IMR-90 (cell line): ENCODE results near the gene EPHA5. TPM values are rescaled to one million over a fixed set of nuclear protein-coding genes. Genes with fewer than 3 reads are reported as not detected.

Experiments
- ATAC-seq: fragments of 200-7000 bp; cut with Tn5 transposase; 2 replicates; pipeline ENCODE4 v1.9.1; 2020; ENCODE audit warnings: low read depth, mild to moderate bottlenecking, moderate library complexity
- BruUV-seq: library from RNA; stranded (reverse); fragments of 400-500 nt; replicated peaks from 2 replicates; lab custom pipeline; 2021; lab: Mats Ljungman, UMichigan
- CTCF ChIA-PET: fragments of 300-600 bp; formaldehyde crosslinking; extraction: SDS; loops from one replicate; lab custom pipeline; 2021; ENCODE audit warnings: antibody characterized with exemption; lab: Yijun Ruan, JAX
- POLR2A ChIA-PET: fragments of 300-600 bp; sonication (Branson Sonifier 250); formaldehyde crosslinking; loops from one replicate; lab custom pipeline; 2022; ENCODE audit warnings: antibody characterized with exemption; ENCODE audit not compliant: unreplicated experiment; lab: Charles Lee
- DNase-seq: peaks from one replicate; pipeline ENCODE4 v3.0.0; 2013
- H2AFZ ChIP-seq: replicated peaks from 2 replicates; pipeline ENCODE3; 2013; ENCODE audit warnings: low read length, mild to moderate bottlenecking; ENCODE audit not compliant: poor library complexity
- H2AK5ac ChIP-seq: 2 replicates; pipeline ENCODE4 v1.6.1; 2013; ENCODE audit warnings: low read depth, low read length, inconsistent platforms
- H2AK9ac ChIP-seq: replicated peaks from 2 replicates; pipeline ENCODE3; 2013; ENCODE audit warnings: mild to moderate bottlenecking, low read depth, low read length, moderate library complexity; ENCODE audit not compliant: poor library complexity
- H2BK120ac ChIP-seq: 2 replicates; pipeline ENCODE4 v1.6.1; 2013; ENCODE audit warnings: low read depth, low read length, inconsistent platforms
- H2BK15ac ChIP-seq: 3 replicates; pipeline ENCODE4 v1.6.1; 2013; ENCODE audit warnings: low read depth, low read length, inconsistent platforms
- H2BK20ac ChIP-seq: 2 replicates; pipeline ENCODE4 v1.6.1; 2013; ENCODE audit warnings: low read depth, mild to moderate bottlenecking, inconsistent platforms, low read length, moderate library complexity
- H2BK5ac ChIP-seq: 2 replicates; pipeline ENCODE4 v1.6.1; 2013; ENCODE audit warnings: mild to moderate bottlenecking, low read depth, low read length, inconsistent platforms; ENCODE audit not compliant: poor library complexity, severe bottlenecking
- H3K14ac ChIP-seq: replicated peaks from 2 replicates; pipeline ENCODE4 v1.6.1; 2013; ENCODE audit warnings: low read depth, low read length, inconsistent platforms
- H3K18ac ChIP-seq: 2 replicates; pipeline ENCODE4 v1.6.1; 2013; ENCODE audit warnings: low read depth, low read length, control low read depth
- H3K23ac ChIP-seq: 2 replicates; pipeline ENCODE4 v1.6.1; 2013; ENCODE audit warnings: low read depth, low read length, inconsistent platforms
- H3K27ac ChIP-seq: 2 replicates; pipeline ENCODE4 v1.5.1; 2013; ENCODE audit warnings: mild to moderate bottlenecking, control low read depth, low read length; ENCODE audit not compliant: insufficient read depth
- H3K27me3 ChIP-seq: 2 replicates; pipeline ENCODE4 v1.6.1; 2013; ENCODE audit warnings: low read length; ENCODE audit not compliant: control insufficient read depth, insufficient read depth
- H3K36me3 ChIP-seq: 2 replicates; pipeline ENCODE4 v1.6.1; 2013; ENCODE audit warnings: low read length, mixed read lengths; ENCODE audit not compliant: control insufficient read depth, insufficient read depth
- H3K4ac ChIP-seq: 2 replicates; pipeline ENCODE4 v1.6.1; 2013; ENCODE audit warnings: low read depth, low read length, inconsistent platforms
- H3K4me1 ChIP-seq: 2 replicates; pipeline ENCODE4 v1.6.1; 2013; ENCODE audit warnings: low read length, mixed read lengths; ENCODE audit not compliant: control insufficient read depth, insufficient read depth
- H3K4me2 ChIP-seq: 2 replicates; pipeline ENCODE4 v1.6.1; 2013; ENCODE audit warnings: low read depth, mild to moderate bottlenecking, control low read depth, low read length, moderate library complexity
- H3K4me3 ChIP-seq: 2 replicates; pipeline ENCODE4 v1.5.1; 2013; ENCODE audit warnings: low read depth, mild to moderate bottlenecking, control low read depth, low read length, moderate library complexity; ENCODE audit not compliant: insufficient read depth
- H3K56ac ChIP-seq: 2 replicates; pipeline ENCODE4 v1.6.1; 2013; ENCODE audit warnings: low read length, inconsistent platforms; ENCODE audit not compliant: insufficient read depth; ENCODE audit errors: extremely low read depth
- H3K79me1 ChIP-seq, 2 experiments: 2 replicates each; pipeline ENCODE4 v1.6.1; 2013; ENCODE audit warnings: low read length in 2 of 2, inconsistent platforms in 1 of 2, low read depth in 1 of 2
- H3K9ac ChIP-seq: 2 replicates; pipeline ENCODE4 v1.6.1; 2013; ENCODE audit warnings: low read depth, low read length, control low read depth
- H3K9me1 ChIP-seq: 2 replicates; pipeline ENCODE4 v1.6.1; 2013; ENCODE audit warnings: low read length, inconsistent platforms; ENCODE audit not compliant: insufficient read depth
- H3K9me3 ChIP-seq: 2 replicates; pipeline ENCODE4 v1.6.1; 2013; ENCODE audit warnings: low read length; ENCODE audit not compliant: control insufficient read depth, insufficient read depth
- H4K20me1 ChIP-seq: 2 replicates; pipeline ENCODE4 v1.6.1; 2013; ENCODE audit warnings: low read length, inconsistent platforms; ENCODE audit not compliant: insufficient read depth
- H4K5ac ChIP-seq: 2 replicates; pipeline ENCODE4 v1.6.1; 2013; ENCODE audit warnings: mild to moderate bottlenecking, low read depth, low read length, control low read depth
- H4K8ac ChIP-seq, 2 experiments: 2 replicates each; pipeline ENCODE4 v1.6.1; 2013; ENCODE audit warnings: low read depth in 2 of 2, low read length in 2 of 2, control low read depth in 1 of 2, inconsistent platforms in 1 of 2
- H4K91ac ChIP-seq: 2 replicates; pipeline ENCODE4 v1.6.1; 2013; ENCODE audit warnings: low read depth, low read length, inconsistent platforms; ENCODE audit not compliant: insufficient read depth
- BHLHE40 ChIP-seq: fragments of 150-350 bp; IDR thresholded peaks from 2 replicates; pipeline ENCODE4 v1.6.1; 2016; ENCODE audit warnings: mild to moderate bottlenecking, low read depth, low read length
- CEBPB ChIP-seq: IDR thresholded peaks from 2 replicates; pipeline ENCODE4 v1.6.1; 2012; ENCODE audit warnings: low read depth, low read length, improper control_type of control experiment
- CHD1 ChIP-seq: IDR thresholded peaks from 2 replicates; pipeline ENCODE4 v1.6.1; 2012; ENCODE audit warnings: low read depth, low read length, improper control_type of control experiment
- ELK1 ChIP-seq: fragments of 150-350 bp; IDR thresholded peaks from 2 replicates; pipeline ENCODE4 v1.6.1; 2016; ENCODE audit warnings: low read depth, mild to moderate bottlenecking, low read length, moderate library complexity, borderline replicate concordance
- FOS ChIP-seq: fragments of 150-350 bp; IDR thresholded peaks from 2 replicates; pipeline ENCODE4 v1.6.1; 2016; ENCODE audit warnings: low read depth, low read length
- MAFK ChIP-seq: IDR thresholded peaks from 2 replicates; pipeline ENCODE4 v1.6.1; 2012; ENCODE audit warnings: low read depth, low read length, improper control_type of control experiment
- MAZ ChIP-seq: IDR thresholded peaks from 2 replicates; pipeline ENCODE4 v1.6.1; 2012; ENCODE audit warnings: low read depth, mild to moderate bottlenecking, low read length, improper control_type of control experiment, moderate library complexity, borderline replicate concordance
- MXI1 ChIP-seq: IDR thresholded peaks from 2 replicates; pipeline ENCODE4 v1.6.1; 2012; ENCODE audit warnings: low read depth, mild to moderate bottlenecking, low read length, moderate library complexity, borderline replicate concordance
- NFE2L2 ChIP-seq: fragments of 150-350 bp; IDR thresholded peaks from 2 replicates; pipeline ENCODE4 v1.6.1; 2016; ENCODE audit warnings: low read depth, mild to moderate bottlenecking, low read length
- POLR2A ChIP-seq: IDR thresholded peaks from 2 replicates; pipeline ENCODE4 v1.6.1; 2012; ENCODE audit warnings: mild to moderate bottlenecking, low read depth, low read length
- RAD21 ChIP-seq: IDR thresholded peaks from 2 replicates; pipeline ENCODE4 v1.6.1; 2012; ENCODE audit warnings: low read length, improper control_type of control experiment
- RCOR1 ChIP-seq: IDR thresholded peaks from 2 replicates; pipeline ENCODE4 v1.6.1; 2012; ENCODE audit warnings: mild to moderate bottlenecking, low read length, improper control_type of control experiment; ENCODE audit not compliant: insufficient replicate concordance
- RFX5 ChIP-seq: IDR thresholded peaks from 2 replicates; pipeline ENCODE4 v1.8.0; 2012; ENCODE audit warnings: low read depth, mild to moderate bottlenecking, low read length, moderate library complexity
- SMC3 ChIP-seq: fragments of 150-350 bp; IDR thresholded peaks from 2 replicates; pipeline ENCODE4 v1.6.1; 2016; ENCODE audit warnings: low read depth, mild to moderate bottlenecking, antibody characterized with exemption, low read length, moderate library complexity
- USF2 ChIP-seq: fragments of 150-350 bp; IDR thresholded peaks from 2 replicates; pipeline ENCODE4 v1.6.1; 2017; ENCODE audit warnings: mild to moderate bottlenecking, antibody characterized with exemption, low read length, low read depth
- WGBS, 2 experiments: methylation state at CpG; one replicate each; pipeline versions ENCODE4 v1.1.5 to v1.1.7; 2013; ENCODE audit warnings: missing lambda C conversion rate in 2 of 2; ENCODE audit not compliant: insufficient read length in 1 of 2; ENCODE audit errors: extremely low coverage in 2 of 2; 5-methylcytosine and 5-hydroxymethylcytosine counted together
- dilution Hi-C: fragments of 300-500 bp; cut with HindIII; formaldehyde crosslinking; loops from one replicate; pipeline ENCODE4 v1.14.3; 2018; ENCODE audit warnings: low sequenced_read_pairs; ENCODE audit not compliant: unreplicated experiment
- in situ Hi-C: fragments of 300-500 bp; cut with MboI; formaldehyde crosslinking; loops from 3 replicates; pipeline ENCODE4 v1.14.3; 2019; ENCODE audit warnings: low sequenced_read_pairs, inconsistent platforms, mixed read lengths
- intact Hi-C: fragments of 100-400 bp; cut with micrococcal nuclease; formaldehyde crosslinking; loops from 2 replicates; pipeline ENCODE4 v1.10.0; 2022
- polyA plus RNA-seq, 3 experiments: library from polyadenylated mRNA; depleted of rRNA; stranded (reverse); fragments of >200 nt; gene quantifications; 2 replicates each; pipeline ENCODE4 v1.2.3, GENCODE V29; 2012; ENCODE audit warnings: low replicate concordance in 1 of 3
- total RNA-seq: library from RNA; depleted of rRNA; stranded (reverse); fragments of >200 nt; gene quantifications from 2 replicates; pipeline ENCODE4 v1.2.3, GENCODE V29; 2012
- TF ChIP-seq, protein P1 (sequence below): conservative IDR thresholded peaks from 2 replicates; pipeline ENCODE4 v1.5.1; 2012; ENCODE audit warnings: mild to moderate bottlenecking, low read depth, low read length, improper control_type of control experiment

Gene EPHA5
- total and polyA plus RNA-seq, 2 of the 4 experiments (the other 2 are of a cell fraction), result 0.07 to 0.18 TPM

DNA sequence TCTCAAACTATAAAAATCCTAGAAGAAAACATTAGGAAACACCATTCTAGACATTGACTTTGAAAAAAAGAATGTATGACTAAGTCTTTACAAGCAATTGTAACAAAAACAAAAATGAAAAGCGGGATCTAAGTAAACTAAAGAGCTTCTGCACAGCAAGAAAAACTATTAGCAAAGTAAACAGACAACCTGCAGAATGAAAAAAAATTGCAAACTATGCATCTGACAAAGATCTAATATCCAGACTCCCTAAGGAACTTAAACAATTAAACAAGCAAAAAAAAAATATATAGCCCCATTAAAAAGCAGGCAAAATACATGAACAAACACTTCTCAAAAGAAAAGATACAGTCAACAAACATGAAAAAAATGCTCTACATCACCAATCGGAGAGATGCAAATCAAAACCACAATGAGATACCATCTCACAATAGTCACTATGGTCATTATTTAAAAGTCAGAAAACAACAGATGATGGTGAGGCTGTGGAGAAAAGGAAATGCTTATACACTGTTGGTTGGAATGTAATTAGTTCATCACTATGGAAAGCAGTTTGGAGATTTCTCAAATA is 168.1 kb downstream of the EPHA5 start:
- ATAC-seq (no peak), DNase-seq (peak; percentile 4)
- H3K4me2 ChIP-seq, result no peak overlapping the region
- WGBS, 2 experiments, result no CpG with 5 or more reads among the region's 2 CpGs
- in situ Hi-C loops, result no loop called here
- H3K56ac ChIP-seq, result no peak overlapping the region
- intact Hi-C loops, result no loop called here
- no peak overlapping the region for H2BK120ac ChIP-seq
- H3K9me1 ChIP-seq, result no peaks in the 10 kb centered on the region
- dilution Hi-C loops, result no loop called here
- H4K8ac ChIP-seq, result no peak overlapping the region
- no peak overlapping the region for H2AK5ac ChIP-seq
- H2AFZ ChIP-seq, result no peak overlapping the region
- no peak overlapping the region for H3K23ac ChIP-seq
- H3K27me3 ChIP-seq, result no peaks in the 10 kb centered on the region
- BruUV-seq, result no TSS peak
- CTCF ChIA-PET, result no interaction called here
- H3K4me3 ChIP-seq, result no peak overlapping the region
- H3K18ac ChIP-seq, result no peak overlapping the region
- H3K4ac ChIP-seq, result no peak overlapping the region
- no peaks in the 10 kb centered on the region for H3K9me3 ChIP-seq
- H2BK20ac ChIP-seq, result no peak overlapping the region
- no peak overlapping the region for H3K14ac ChIP-seq
- no peaks in the 10 kb centered on the region for H3K36me3 ChIP-seq
- H3K79me1 ChIP-seq, result no peaks in the 10 kb centered on the region
- no peak overlapping the region for H2AK9ac ChIP-seq
- no peak overlapping the region for H2BK5ac ChIP-seq
- POLR2A ChIA-PET, result no interaction called here
- no peak overlapping the region for H3K27ac ChIP-seq
- TF ChIP-seq CEBPB, result no peak
- no peak for TF ChIP-seq POLR2A
- TF ChIP-seq, protein P1, sequence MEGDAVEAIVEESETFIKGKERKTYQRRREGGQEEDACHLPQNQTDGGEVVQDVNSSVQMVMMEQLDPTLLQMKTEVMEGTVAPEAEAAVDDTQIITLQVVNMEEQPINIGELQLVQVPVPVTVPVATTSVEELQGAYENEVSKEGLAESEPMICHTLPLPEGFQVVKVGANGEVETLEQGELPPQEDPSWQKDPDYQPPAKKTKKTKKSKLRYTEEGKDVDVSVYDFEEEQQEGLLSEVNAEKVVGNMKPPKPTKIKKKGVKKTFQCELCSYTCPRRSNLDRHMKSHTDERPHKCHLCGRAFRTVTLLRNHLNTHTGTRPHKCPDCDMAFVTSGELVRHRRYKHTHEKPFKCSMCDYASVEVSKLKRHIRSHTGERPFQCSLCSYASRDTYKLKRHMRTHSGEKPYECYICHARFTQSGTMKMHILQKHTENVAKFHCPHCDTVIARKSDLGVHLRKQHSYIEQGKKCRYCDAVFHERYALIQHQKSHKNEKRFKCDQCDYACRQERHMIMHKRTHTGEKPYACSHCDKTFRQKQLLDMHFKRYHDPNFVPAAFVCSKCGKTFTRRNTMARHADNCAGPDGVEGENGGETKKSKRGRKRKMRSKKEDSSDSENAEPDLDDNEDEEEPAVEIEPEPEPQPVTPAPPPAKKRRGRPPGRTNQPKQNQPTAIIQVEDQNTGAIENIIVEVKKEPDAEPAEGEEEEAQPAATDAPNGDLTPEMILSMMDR, result no peak
- no peak for TF ChIP-seq USF2
- TF ChIP-seq RAD21, result no peak
- TF ChIP-seq MAFK, result no peak
- TF ChIP-seq RCOR1, result no peak
- TF ChIP-seq RFX5, result no peak
- TF ChIP-seq FOS, result no peak
- TF ChIP-seq SMC3, result no peak
- no peak for TF ChIP-seq ELK1
- TF ChIP-seq MAZ, result no peak
- TF ChIP-seq CHD1, result no peak
- TF ChIP-seq BHLHE40, result no peak
- TF ChIP-seq NFE2L2, result no peak
- no peak for TF ChIP-seq MXI1
- H2BK15ac ChIP-seq, result no peak overlapping the region
- no peaks in the 10 kb centered on the region for H3K4me1 ChIP-seq
- no peak overlapping the region for H4K5ac ChIP-seq
- H4K20me1 ChIP-seq, result no peaks in the 10 kb centered on the region
- no peak overlapping the region for H4K91ac ChIP-seq
- H3K9ac ChIP-seq, result no peak overlapping the region
